Fibroblast of skin of back (primary cell): ENCODE data around the gene C22orf23. TPM values are rescaled to one million over a fixed set of nuclear protein-coding genes. Genes with fewer than 3 reads are reported as not detected.
A peak's percentile ranks its signal among the peaks of the same experiment; 100 is the strongest.

Experiments used
- DNase-seq: peaks from one replicate; pipeline ENCODE4 v3.0.0-alpha.2; 2013
- polyA plus RNA-seq, 2 experiments: library from polyadenylated mRNA; unstranded; fragments of 120-200 nt; gene quantifications; one replicate each; pipeline ENCODE4 v1.2.1, GENCODE V29; 2013; ENCODE audit not compliant: insufficient read length in 2 of 2

Gene C22orf23
- polyA plus RNA-seq (2013, experiment 1 of 2; ENCODE audit: insufficient read length), result 9.1 TPM
- 14.8 TPM for polyA plus RNA-seq (2013, experiment 2 of 2; ENCODE audit: insufficient read length)

GRCh38 chr22:37953437-37954179 lies at the start of gene C22orf23, which contains the start of gene POLR2F:
Gene C22orf23, minus strand, starts transcription at chr22:37953601. Its CDS starts 452 bp downstream, at chr22:37953149.
Gene POLR2F, plus strand, starts transcription at chr22:37953699. Its CDS starts 89 bp downstream, at chr22:37953788.
- peak; percentile 93 for DNase-seq

DNA sequence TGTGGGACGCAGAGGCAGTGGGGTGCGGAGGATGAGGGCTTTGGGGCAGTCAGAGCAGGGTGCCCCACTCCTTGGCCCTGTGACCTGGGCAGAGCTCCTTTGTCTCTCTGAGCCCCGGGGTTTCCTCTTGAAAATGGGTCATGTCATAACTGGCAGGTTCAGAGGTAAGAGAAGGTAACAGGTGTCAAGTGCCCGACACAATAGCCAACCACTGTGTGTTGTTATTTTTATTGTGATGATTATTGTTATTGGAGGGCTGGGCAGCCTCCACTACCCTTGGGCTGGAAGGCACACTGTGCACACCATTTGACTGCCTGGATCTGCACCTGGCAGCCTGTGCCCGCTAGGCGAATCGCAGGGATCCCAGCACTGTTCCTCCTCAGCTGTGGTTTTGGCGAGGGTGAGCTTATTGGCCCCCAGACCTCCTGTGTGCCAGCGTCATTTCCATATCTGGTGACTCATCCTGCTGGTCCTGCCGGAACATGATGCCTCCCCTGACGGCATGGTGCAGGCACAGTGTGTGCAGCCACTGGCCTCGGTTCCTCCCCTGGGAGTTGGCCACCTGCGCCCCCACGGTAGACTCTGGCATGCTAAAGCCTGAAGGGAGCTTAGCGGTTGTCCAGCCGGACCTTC lies 46.4 kb upstream of the C22orf23 start:
- DNase-seq, result peak; percentile 51

DNA sequence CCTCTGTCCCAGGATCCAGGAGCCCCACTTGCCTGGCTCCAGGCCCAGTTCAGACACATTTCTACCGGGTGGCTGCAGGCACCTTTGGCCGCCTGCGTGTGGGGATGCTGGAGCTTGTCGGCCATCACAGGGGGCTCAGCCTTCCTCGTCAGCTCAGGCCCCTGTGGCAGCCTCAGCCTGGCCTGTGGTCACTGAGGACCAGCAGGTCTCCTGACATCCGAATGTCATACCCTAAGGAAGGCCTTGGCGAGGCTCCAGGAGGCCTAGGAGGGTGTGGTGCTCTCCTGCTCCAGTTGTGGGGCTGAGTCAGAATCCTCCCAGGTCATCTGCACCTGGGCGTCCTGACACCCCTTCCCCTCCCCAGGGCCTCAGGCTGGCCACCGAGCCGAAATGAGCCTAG lies 45.8 kb upstream of the C22orf23 start:
- DNase-seq, result no peak

- DNase-seq, result no peak
Measured at GRCh38 chr22:37998543-37998942, 45.1 kb upstream of the C22orf23 start.

- no peak for DNase-seq
Measured at GRCh38 chr22:37996515-37997246, 43.3 kb upstream of the C22orf23 start.

DNA sequence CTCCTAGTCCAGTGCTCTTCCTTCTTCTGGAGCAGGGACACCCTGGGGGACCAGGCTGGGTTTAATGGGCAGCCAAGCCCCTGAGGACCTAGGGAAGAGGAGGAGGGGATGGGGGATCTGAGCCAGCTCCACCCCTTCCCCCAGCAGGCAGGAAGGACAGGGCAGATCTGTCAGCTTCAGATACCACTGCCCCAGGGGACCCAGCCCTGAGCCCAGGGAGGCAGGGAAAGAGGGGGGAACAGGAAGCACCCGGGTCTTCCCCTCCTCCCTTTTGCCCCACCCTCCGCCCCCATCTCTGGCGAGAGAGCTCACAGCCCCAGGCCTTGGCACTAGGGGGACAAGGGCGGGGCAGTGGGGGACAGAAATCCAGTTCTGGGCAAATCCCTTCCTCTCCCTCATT lies 42.7 kb upstream of the C22orf23 start:
- DNase-seq, result no peak

DNA sequence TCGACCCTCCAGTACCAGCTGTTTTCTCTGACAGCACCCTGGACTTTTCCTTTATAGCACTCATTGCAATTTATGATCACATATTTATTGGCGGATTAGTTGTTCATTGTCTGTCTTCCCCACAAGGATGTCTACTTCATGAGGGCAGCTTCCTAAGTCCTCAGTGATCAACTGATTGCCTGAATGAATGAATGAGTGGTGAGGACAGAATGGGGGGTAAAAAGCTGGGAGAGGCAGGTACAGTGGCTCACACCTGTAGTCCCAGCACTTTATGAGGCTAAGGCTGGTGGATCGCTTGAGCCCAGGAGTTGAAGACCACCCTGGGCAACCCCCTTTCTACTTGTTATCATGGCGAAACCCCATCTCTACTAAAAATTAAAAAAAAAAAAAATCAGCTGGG lies 42.1 kb upstream of the C22orf23 start:
- no peak for DNase-seq

- no peak for DNase-seq
Measured at GRCh38 chr22:37994982-37995381, 41.6 kb upstream of the C22orf23 start.

- DNase-seq, result no peak
Measured at GRCh38 chr22:37994049-37994448, 40.6 kb upstream of the C22orf23 start.

DNA sequence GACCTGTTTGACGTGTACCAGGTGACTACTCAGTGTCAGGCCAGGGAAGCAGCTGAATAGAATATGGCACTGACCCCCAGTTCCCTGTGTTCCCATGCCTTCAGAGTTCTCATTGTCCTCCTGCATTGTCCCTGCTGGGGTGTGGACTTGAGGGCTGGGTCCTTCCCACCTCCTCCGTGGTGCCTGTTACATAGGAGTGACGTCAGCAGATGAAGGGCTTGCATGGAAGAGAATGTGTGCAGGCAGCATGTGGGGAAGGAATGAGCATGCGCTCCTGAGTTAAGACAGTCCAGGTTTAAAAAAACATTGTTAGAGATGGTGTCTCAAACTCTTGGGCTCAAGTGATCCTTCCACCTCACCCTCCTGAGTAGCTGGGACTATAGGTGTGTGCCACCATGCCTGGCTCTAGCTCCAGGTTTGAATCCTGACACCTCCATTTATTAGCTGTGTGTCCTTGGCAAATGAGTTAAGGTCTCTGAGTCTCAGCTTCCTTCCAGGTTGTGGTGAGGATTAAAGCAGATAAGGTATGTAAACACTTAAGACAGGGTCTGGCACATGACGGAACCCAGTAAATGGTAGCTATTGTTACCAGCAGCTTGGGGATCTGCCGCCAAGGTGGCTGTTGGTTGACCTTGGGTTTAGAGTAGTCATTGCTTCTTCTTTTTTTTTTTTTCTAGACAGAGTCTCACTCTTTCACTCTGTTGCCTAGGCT lies 38.5 kb upstream of the C22orf23 start:
- no peak for DNase-seq

DNA sequence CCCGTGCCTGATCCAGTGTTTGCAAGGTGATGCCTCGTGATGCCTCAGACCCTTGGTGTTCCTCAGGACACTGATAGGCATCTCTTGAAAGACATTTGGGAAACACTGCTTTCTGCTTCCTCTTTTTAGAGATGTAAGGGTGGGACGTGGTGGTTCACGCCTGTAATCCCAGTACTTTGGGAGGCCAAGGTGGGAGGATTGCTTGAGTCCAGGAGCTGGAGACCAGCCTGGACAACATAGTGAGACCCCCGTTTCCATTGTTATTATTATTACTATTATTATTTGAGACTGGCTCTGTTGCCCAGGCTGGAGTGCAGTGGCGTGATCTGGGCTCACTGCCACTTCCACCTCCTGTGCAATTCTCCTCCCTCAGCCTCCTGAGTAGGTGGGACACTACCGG lies 37.5 kb upstream of the C22orf23 start:
- no peak for DNase-seq

DNA sequence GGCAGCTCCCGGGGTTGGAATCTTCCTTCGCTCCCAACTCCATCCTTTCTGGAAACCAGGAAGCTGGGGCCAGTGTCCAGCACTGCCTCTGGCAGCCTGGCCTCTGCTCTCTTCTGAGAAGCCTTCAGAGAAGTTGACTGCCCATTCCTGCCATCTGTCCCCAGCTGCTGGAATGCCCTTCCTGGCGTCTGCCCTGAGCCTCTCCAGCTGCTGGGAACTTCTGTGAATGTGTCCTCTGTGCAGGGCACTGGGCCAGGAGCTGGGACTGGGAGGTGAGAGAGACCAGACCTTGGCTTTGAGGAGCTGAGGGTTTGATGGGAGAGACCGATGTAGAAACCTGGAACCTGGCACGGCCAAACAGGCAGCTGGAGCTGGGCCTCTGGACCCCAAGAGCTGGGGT lies 36.9 kb upstream of the C22orf23 start:
- DNase-seq, result no peak

- no peak for DNase-seq
Measured at GRCh38 chr22:37989146-37990045, 36.0 kb upstream of the C22orf23 start.

DNA sequence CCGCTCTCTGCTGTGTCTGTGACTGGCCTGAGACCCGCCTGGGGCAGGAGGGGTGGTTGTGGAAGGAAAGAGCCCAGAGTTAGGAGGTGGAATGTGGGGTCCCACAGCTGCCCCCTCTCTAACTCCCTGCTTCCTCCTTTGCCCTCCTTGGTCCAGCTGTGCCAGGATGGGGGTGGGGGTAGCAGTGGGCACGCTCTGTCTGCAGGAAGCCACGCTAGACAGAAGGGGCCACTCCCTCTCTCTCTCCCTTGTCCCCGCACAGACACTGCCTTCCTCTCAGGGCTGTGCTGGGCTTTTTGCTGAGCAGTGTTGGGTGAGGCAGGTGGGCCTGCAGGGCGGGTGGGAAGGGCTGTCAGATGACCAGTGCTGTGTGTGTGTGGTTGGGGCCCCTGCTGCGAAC lies 33.0 kb upstream of the C22orf23 start:
- DNase-seq, result no peak

DNA sequence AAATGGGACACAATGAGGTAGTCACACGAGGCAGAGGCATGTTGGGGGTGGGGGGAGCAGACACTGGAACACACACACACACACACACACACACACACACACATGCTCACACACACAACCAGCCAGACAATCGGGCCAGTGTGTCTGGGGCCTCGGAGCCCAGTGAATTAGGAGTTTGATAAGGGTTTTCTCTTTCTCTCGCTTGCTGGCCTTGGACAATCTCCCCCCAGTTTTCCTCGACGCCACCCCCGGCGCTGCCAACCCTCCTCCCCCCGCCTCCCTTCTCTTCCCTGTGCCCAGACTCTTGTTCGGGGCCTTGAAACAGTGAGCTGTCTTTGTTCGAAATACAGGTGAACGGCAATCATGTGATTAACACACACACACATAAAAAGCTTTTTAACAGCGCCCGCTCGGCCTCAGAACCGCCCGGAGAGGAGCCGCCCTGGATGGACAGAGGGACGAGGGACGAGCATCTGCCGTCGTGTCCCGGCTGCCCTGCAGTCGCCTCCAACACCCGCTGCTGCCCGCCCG lies 32.4 kb upstream of the C22orf23 start:
- no peak for DNase-seq

GRCh38 chr22:37985050-37985585 lies 31.7 kb upstream of the C22orf23 start:
- DNase-seq, result no peak

DNA sequence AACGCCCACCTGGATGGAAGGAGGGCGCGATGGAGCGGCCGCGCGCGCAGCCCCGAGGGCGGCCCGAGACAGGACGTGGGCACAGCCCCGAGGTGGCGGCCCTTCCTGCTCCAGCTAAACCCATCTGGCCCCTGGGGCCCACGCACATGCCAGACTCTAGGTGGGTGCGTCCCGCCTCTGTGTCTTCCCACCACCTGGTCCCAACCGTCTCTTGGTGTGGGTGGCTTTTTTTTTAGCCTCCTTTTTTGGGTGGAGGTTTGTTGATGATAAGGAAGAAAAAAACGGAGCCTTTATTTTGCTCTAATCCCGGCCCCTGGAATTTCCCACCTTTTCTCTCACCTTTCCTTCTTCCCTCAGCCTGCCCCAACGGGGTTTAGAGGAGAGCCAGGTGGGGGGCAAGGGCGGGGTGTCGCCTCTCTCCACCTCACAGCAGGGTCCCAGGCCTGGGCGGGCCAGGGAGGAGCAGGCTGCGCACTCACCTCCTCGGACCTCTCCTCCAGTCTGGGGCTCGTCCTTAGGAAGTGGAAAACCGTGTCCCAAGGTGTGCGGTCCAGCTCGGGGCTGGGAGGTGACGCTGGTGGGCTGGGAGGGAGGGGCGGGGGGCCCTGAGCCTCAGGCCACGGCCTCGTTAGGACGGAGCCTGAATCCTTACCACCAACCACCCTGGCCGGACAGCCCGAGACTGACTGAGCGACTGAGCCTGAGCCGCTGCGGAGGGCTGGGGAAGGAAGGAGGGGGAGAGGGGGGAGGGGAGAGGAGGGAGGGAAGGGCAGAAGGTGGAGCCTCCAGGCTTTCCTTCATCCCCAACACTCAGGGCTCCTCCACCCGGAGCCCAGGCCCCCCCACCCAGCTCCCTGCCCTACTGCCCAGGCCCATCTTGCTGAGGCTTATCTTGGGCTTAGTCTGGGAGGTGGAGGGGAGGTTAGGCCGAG lies 30.7 kb upstream of the C22orf23 start, which contains the start of gene SOX10:
Gene SOX10, minus strand, starts transcription at position 696 of the 932 bp plus-strand sequence. CDS start 771 bp downstream, outside the sequence.
- DNase-seq, result no peak

DNA sequence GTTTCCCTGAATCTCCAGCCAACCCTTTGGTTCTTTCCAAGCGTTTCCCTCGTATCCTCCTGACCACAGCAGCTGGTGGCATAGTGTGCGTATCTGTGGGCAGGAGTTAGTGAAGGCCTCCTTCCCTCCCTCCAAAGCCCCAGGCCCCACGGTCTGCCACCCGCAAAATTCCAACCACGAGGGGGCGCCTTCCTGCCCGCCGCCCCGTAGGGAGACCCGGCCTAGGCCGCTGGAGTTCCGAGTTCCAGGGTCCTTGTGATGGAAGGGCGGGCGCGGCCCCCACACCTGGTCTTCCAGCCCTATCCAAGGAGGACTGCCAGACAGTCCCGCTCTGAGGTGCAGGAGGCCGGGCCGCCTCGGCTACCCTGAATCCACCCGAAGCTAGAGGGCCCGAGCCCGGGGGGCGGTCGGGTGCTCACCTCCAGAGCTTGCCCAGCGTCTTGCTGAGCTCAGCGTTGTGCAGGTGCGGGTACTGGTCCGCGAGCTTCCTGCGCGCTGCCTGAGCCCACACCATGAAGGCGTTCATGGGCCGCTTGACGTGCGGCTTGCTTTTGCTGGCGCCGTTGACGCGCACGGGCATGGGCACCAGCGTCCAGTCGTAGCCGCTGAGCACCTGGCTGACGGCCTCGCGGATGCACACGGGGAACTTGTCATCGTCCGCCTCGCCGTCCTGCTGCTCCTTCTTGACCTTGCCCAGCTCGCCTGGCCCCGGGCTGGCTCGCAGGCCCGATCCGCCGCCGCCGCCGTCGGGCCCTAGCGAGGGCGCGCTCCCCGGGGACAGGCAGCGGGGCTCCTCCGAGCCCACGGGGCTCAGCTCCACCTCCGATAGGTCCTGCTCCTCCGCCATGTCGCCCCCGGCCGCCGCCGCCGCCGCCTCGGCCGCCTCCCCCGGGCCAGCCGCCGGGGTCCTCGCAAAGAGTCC lies 29.8 kb upstream of the C22orf23 start:
- DNase-seq, result no peak
